Stimulated activated CD8-positive, alpha-beta memory T cell treated with anti-CD3 and anti-CD28 coated beads, Interleukin-15, amount 100 ng/mL, for 24 hours (primary cell): ENCODE measurements around the gene ISG20.

ENCODE experiments used
- DNase-seq: peaks from one replicate; pipeline ENCODE4 v3.0.0-alpha.2; 2020; ENCODE audit warnings: low read depth

Gene ISG20

DNA sequence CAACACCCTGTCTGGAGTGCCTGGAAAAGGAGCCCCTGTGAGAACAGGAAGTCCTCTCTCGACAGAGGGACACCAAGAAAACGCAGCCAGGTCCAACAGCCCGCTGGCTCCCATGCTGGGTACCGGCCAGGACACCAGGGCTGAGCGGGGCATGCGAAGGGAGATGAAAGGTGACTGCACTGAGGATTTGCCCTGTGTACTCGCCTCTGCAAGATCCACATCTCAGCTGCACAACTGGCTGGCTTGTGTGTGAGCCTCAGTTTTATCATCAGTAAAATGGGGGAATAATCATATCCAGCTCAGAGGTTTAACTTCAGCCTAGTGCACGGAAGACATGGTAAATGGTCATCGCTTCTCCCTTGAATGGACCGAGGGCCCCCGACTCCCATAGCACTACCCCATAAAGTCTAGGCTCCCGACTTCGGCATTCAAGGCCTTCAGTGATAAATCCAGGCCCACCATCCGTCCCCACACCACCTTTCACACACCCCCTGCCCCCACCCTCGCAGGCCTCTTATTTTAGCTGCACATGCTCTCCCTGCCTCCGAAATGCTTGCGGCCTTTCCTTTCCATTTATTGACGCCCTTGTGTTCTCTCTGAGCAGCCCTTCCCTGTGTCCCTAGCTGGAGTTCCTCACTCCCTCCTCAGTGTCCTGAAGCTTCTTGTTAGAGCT, 15.8 kb downstream of the ISG20 start:
- DNase-seq: no peak

DNA sequence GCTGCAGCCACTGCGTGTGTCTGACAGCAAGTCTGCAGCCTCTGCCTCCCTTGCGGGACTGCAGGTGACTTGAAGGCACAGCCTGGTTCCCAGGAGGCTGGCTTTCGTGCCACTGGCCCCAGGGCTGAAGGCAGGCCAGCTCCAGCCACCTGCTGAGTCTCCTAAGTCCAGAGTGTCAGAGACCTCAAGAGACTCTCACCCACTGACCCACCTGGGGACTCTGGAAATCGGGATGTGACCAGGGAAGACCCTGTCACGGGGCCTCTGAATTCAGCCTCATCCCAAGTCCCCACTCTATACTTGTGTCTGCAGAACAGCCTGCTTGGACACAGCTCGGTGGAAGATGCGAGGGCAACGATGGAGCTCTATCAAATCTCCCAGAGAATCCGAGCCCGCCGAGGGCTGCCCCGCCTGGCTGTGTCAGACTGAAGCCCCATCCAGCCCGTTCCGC, 16.3 kb downstream of the ISG20 start:
- DNase-seq: no peak

DNA sequence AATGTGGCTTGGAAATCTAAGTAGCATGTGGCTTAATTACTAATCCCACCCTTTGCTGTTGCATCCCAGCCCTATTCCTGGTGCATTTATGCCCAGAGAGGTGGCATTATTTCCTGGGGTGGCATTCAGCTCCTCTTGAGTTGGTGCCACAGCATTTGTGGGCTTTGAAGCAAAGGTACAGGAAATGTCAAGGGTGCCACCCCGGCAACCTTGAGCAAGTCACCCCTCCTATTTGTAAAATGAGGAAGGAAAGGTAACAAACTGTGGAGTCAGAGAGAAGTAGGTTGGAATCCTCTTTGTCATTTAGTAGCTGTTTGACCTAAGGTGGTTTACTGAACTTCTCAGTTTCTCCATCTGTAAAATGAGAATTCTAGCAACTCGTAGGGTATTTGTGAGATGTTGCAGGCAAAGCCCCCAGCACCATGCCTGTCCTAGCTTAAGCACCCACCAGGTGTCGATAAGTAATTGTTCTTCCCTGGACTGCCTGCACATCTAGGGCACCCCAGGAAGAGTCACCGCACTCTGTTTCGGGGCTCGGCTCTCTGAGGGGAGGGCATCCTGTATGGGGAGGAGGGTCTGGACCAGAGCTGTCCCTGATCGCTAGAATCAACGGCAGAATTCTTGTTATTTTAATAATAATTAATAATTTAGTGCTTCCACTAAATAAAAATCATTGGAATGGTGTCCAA, 17.1 kb downstream of the ISG20 start:
- no peak for DNase-seq

DNA sequence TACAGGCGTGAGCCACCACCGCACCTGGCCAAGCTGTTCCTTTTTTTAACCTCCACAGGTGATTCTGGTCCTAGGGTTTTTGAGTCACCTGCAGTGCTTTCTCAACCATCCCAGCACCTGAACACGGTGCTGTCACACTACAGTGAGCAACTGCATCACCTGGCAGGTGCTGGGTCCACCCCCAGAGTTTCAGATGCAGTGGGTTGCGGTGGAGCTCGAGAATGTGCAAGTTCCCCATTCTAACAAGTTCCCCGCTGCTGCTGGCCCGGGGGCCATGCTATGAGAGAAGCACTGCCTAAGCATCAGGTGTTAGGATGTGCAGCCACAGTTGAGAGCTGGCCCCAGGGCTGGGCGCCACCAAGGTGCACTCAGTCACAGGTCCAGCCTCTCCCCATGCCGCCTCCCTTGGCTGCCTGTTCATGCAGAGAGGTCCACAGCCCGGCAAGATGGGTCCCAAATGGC, 18.0 kb downstream of the ISG20 start:
- DNase-seq: no peak

DNA sequence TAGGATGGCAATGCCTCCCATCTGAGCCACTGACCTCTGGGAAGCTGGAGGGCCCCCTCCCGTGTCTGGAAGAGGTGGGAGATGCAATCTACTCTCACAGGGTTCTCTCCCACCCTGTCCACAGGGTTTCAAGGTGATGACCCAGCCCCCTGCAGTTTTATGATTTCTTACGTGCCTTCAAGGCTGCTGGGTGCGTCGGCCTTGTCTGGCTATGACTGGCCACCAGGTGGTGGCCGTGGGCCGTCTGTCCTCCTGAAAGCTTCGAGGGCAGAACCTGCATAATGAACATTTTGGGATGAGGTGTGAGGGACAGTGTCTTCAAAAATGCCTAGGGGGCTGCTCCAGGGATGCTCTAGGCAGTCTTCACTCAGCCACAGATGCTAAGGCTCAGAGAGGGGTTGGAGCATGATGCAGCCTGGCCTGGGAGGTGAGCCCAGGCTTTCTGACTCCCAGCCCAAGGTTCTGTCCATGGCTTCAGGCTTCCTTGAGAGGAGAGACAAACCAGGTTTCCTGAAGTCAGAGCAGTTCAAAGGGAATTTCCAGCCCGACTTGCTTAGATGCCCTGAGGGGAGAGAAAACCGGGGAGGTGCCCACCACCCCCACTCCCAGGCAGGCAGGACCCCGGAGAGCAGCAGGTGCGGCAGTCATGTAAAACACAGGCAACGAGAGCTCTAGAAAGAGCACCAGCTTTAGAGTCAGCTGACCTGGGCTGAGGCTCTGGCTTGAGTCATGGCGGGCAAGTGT, 18.7 kb downstream of the ISG20 start:
- DNase-seq: no peak

DNA sequence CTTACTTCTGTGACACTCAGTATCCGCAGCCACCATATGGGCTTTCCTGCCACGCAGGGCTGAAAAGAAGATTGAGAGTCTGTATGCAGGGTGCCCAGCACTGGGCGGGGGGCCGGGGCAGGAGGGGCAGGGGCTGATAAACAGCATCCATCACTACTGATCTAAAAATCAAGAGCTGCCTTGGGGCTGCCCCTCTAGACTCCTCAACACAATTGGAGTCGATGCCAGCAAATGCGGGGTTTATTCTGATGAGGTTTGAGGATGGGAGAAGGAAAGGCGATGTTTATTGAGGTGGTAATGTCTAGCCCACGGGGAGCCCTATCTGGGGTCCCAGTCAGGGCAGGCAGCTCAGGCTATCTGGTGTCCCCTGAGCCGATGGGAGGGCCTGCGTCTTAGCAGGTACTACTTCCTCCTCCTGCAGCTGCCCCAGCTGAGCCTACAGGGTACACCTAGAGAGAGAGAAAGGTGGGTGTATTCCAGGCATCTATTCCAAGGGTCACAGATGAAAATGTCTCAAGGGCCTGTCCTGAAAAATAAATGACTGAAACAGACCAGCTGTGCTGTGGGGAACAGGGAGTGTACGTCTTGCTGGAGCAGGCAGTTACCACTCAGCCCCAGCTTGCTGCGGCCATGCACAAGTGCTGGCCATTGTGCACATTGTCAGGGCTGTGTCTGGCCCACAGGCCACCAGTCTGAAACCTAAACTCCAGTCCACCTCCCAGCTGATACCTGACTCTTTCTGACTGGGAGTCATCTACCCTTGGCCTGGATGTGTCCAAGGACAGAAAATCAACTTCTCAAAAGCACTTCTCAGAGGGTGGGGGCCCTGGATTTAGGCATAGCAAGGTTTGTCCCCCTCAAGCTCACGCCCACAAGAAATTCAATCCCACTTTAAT, 19.5 kb downstream of the ISG20 start:
- no peak for DNase-seq

DNA sequence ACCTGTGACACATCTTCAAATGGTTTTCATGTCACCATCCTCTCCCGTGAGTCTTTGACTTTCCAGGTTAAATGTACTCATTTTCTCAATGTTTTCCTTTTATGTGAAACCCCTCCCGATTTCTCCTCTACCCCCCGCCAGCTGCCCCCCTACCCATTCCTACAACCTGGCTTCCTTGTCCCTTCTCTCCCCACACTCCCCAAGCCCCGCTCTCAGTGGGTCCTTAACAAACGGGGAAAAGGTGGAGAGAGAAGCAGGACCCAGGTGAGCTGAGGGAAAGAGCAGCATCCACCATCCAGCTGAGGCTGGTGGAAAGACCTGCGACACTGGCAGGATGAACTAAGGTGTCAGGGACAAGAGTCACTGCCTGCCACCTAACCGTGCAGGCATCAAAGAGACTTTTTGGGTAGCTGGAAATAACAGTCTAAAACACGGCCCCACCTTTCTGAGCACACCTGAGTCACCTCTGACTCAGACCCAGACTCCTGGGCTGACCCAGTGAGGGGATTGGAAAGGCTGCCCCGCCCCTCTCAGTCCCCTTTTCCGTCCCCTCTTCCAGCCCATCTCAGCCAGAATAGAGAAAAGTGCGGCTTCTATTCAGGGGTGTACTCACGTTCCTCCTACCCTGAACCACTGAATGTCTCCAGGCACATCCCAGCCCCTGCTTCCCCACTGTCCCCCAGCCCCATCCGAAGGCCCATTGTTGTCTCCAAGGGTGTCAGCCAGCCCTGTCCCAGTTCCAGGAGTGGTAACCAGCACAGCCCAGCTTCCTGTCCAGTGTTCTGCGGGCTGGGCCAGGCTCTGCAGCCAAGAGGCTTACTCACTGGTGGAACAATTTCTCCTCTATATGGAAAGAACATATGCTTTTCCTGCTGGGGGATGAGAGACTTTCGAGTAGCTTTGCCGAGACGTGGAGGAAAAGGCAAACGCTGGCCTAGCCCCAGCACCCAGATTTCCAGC, 20.4 kb downstream of the ISG20 start:
- no peak for DNase-seq

DNA sequence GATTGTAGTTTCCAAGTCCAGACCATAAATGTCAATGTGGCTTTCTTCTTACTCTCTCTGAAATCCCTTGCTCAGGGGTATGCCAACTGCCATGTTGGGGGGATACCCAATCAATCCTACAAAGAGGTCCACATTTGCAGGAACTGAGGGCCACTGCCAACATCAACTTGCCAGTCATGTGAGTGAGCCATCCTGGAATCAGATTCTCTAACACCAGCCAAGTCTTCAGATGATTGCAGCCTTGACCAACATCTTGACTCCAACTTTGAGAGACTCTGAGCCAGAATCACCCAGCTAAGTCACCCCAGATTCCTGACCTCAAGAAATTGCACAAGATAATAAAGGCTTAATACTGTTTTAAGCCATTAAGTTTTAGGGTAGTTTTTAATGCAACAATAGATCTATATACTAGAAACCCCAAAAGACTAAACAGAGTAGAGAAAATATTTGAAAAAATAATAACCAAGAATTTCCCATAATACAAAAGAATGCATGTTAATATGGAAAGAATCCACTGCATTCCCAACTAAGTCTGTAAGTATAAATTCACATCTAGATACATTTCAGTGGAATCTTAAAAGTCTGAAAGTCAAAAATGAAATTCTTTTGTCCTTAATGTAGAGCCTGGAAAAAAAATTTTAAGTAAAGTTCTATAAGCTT, 22.4 kb downstream of the ISG20 start:
- no peak for DNase-seq

DNA sequence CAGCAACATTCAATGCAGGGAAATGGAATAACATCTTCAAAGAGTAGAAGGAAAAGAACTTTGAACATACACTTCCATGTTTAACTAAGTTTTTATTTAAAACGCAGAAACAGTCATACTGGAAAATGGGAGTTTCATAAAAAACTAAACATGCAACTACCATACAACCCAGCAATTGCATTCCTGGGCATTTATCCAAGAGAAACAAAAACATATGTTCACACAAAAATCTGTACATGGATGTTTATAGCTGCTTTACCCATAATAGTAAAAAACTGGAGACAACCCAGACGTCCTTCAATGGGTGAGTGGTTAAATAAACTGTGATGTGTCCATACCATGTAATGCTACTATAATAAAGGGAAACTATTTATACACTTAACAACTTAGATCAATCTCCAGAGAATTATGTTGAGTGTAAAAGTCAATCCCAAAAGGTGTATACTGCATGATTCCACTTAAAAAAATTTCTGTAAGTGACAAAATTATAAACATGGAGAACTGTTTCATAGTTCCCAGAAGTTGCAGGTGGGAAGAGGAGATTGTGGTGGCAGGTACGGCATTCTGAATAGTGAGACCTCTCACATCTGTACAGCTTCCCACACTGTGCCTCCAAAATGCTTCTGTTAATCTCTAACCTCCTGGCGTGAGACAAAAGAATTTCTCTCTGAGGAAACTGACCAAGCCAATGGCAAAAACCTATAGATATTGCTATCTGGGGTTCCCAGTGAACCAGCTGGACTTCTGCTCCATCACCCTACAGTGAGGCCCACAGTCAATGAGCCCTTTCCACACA, 23.1 kb downstream of the ISG20 start:
- DNase-seq: no peak

DNA sequence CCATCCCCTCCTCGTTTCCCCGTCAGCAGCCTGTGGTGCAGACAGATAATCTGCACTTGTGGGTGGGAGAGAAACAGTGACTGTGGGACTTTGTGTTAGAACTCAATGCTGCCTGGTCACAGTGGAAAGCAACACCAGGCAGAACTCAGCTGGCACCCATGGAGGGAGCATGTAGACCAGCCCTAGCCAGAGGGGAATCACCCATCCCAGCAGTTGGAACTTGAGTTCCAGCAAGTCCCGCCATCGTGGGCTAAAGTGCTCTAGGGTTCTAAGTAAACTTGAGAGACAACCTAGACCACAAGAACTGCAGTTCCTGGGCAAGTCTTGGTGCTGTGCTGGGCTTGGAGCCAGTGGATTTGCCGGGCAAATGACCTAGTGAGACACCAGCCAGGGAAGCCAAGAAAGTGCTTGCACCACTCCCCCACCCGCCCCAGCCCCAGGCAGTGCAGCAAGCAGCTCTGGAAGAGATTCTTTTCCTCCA, 24.4 kb downstream of the ISG20 start:
- DNase-seq: no peak

DNA sequence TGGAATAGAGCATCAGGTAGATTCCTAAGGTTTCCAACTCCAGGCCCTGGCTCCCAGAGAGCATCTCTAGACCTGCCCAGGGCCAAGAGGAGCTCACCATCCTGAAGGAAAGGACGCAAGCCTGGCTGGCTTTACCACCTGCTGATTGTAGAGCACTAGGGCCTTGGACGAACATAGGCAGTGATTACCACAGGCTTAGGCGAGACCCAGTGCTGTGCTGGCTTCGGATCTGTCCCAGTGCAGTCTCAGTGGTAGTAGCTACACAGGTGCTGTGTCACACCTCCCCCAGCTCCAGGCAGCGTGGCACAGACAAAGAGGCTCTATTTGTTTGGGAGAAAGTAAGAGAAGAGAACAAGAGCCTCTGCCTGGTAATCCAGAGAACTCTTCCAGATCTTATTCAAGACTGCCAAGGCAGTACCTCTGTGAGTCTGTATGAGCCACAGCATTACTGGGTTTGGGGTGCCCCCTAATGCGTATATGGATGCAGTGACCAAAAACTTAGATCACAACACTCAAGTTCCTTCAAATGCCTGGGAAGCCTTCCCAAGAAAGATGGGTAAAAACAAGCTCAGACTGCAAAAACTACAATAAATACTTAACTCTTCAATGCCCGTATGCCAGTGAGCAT, 25.4 kb downstream of the ISG20 start:
- DNase-seq: no peak

DNA sequence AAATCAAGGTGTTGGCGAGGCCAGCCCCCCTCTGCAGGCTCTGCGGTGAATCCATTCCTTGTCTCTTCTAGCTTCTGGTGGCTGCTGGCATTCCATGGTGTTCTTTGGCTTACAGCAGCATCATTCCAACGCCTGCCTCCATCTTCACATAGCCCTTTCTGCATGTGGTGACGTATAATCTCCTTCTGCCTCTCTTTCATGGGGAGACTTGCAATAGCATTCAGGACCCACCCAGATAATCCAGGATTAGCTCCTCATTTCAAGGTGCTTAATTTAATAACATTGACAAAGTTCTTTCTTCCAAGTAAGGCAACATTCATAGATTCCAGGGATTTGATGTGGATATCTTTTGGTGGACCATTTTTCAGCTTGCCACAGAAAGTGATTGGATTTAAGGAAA, 35.8 kb downstream of the ISG20 start:
- DNase-seq: no peak

DNA sequence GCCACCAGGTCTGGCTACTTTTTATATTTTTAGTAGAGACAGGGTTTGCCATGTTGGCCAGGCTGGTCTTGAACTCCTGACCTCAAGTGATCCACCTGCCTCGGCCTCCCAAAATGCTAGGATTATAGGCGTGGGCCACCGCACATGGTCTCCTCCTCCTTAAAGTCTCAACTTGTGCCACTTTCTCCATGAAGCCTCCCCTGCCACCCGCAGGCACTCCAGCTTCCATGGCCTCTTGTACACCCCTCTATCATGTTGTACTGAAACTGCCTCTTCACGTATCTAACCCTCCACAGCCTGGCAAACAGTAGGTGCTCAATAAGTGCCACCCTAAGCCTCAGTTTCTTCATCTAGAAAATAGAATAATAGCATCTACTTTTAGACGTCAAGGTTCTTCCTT, 39.9 kb downstream of the ISG20 start:
- no peak for DNase-seq

DNA sequence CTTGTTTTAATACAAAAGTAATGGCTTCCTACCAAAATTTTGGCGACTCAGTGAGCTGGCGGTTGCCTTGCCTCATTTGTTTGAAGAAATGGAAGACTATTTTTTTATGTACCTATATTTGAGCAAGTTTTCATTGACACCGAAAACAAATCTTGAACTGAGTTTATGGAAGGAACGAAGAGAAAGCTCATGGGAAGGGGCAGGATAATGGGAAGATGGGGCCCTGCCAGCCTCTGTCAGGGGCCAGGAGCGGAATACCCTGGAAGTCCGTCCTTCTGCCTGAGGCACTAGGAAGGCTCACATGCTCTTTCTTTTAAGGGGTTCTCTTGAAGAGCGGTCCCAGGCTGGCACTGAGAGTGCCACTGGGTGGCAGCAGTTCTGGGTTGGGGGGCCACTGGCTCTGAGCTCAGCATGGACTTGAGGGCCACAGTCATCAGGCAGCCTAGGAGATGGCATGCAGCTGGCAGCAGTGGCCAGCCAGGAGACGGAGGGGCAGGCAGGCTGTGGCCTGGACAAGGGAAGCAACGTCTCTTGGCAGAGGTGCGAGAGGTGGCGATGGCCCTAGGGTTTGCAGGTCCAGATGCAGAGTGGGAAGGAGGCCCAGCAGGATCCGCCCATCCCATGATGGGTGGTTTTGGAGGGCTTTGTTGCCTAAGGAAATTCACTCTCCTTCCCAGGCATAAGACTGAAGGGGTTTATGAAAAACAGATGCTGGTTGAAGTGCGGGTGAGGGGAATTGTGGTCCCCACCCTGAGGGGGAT, 41.6 kb downstream of the ISG20 start:
- DNase-seq: no peak

DNA sequence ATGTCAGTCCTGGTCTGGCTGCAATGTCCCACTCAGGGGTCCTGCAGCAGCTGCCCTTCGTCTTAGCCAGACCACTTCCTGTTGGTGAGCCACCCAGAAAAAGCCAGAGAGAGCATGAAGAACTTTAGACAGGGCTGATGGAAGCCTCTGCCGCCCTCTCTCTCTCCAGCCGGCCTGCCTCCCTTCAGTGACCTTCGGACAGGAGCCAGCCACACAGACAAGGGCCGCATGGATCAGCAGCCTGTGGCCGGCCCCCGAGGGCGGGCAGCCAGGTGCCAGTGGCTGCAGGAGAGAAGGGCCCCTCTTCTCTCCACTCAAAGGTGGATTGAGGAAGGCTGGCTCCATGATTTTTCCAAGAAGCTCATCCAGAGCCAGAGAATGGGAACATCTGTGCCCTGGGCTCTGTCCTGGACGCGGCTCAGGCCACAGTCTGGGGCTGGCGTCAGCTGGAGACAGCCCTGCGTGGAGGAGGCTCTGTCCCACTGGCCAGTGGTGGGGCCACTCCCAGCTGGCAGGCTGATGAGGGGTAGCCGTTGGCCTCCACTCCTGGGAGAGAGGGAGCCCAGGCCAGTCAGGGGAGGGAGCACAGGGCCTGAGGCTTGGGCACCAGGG, 42.9 kb downstream of the ISG20 start:
- DNase-seq: no peak

DNA sequence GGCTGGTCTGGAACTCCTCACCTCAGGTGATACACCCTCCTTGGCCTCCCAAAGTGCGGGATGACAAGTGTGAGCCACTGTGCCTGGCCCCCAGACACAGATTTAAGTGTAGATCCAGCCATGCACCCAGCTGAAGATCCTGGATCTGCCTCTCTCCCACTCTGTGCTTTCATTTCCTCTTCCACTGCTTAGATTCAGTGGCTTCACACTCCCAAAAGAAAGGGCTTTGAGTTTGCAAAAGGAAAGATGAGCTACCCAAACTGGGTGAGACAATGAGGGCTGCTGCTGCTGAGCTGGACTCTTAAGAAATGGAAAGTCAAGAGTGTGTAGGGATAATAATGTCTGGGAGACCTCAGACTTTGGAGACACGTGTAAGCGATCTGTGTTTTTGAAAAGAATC, 45.5 kb downstream of the ISG20 start:
- DNase-seq: no peak

DNA sequence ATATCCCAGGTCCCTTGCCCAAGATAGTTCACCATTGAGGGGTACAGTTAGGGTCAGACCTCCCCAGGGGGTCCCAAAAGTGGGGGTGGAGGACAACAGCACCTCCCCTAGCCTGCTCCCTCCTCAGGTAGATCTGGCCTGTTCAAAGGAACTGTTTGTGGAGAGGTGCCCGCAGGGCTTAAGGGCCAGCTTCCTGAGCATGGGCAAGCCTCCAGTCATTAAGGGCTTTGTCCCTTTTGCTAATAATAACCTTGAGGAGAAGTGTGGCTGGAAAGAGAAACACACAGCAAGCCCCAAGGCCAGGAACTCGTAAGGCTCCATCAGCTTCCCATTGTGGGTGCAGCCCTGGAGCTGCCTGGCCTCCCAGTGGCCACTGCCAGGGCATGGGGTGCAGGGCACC, 47.4 kb downstream of the ISG20 start:
- DNase-seq: no peak
